Left renal cortex interstitium (tissue), 4 donors: Measurements from ENCODE around the gene AK3. TPM values are rescaled to one million over a fixed set of nuclear protein-coding genes. Genes with fewer than 3 reads are reported as not detected.

Experiments used
- DNase-seq, 4 donors: peaks; one replicate each; pipeline ENCODE4 v3.0.0-alpha.2; 2013; ENCODE audit warnings: low read depth in 4 of 4, low spot score in 2 of 4, missing footprints in 1 of 4
- polyA plus RNA-seq, 4 donors: library from polyadenylated mRNA; unstranded; fragments of 120-200 nt; gene quantifications; one replicate each; pipeline ENCODE4 v1.2.1, GENCODE V29; 2013; ENCODE audit not compliant: insufficient read length in 4 of 4

Gene AK3
- polyA plus RNA-seq, 4 donors, result 91.7 to 125 (median 101) TPM

GRCh38 chr9:4750023-4750673 lies 9.1 kb upstream of the AK3 start:
- DNase-seq, result no peak

GRCh38 chr9:4748612-4749011 lies 7.6 kb upstream of the AK3 start:
- DNase-seq, result no peak

GRCh38 chr9:4746278-4747030 lies 5.5 kb upstream of the AK3 start:
- DNase-seq, result no peak

GRCh38 chr9:4743131-4743875 lies 2.3 kb upstream of the AK3 start:
- DNase-seq, result no peak

GRCh38 chr9:4742246-4742645 lies 1.2 kb upstream of the AK3 start:
- DNase-seq, result no peak

- DNase-seq, result no peak
These were observed 525 bp upstream of the AK3 start for GRCh38 chr9:4741365-4742089.

GRCh38 chr9:4740388-4740637 lies 689 bp downstream of the AK3 start:
- peak in 1 of 4 donors; percentile 38 for DNase-seq

GRCh38 chr9:4739587-4740387 lies 1.2 kb downstream of the AK3 start:
- peak in 1 of 4 donors; percentile 22 for DNase-seq

GRCh38 chr9:4738866-4739586 lies 2.0 kb downstream of the AK3 start:
- DNase-seq, result no peak

GRCh38 chr9:4734150-4734549 lies 6.9 kb downstream of the AK3 start:
- DNase-seq, result no peak

- DNase-seq, result no peak
These were observed 8.1 kb downstream of the AK3 start for GRCh38 chr9:4732890-4733289.

- no peak for DNase-seq
These were observed 13.4 kb downstream of the AK3 start for GRCh38 chr9:4727593-4727992.

- DNase-seq, result no peak
These were observed 15.1 kb downstream of the AK3 start for GRCh38 chr9:4725706-4726442.

GRCh38 chr9:4721736-4722135 lies 19.3 kb downstream of the AK3 start:
- no peak for DNase-seq

GRCh38 chr9:4718911-4719310 lies 22.1 kb downstream of the AK3 start:
- DNase-seq, result no peak

- no peak for DNase-seq
These were observed 23.2 kb downstream of the AK3 start for GRCh38 chr9:4717815-4718214.

GRCh38 chr9:4716163-4716562 lies 24.8 kb downstream of the AK3 start:
- no peak for DNase-seq

- no peak for DNase-seq
These were observed 26.6 kb downstream of the AK3 start for GRCh38 chr9:4714266-4715016.
